ENCODE measurements around the gene BCL11A.
A peak's percentile ranks its signal among the peaks of the same experiment; 100 is the strongest.

The BCL11A gene

GRCh38 chr2:60540074-60540473 is 13.4 kb downstream of the BCL11A start:
- TF ChIP-seq CTCF (IDR thresholded peaks at IDR 0.05; ENCODE audit: insufficient read depth, low read depth, low read length, missing control alignments) = no peak
- H3K4me3 ChIP-seq (ENCODE audit: low read length) = no peak overlapping the region
- DNase-seq (ENCODE audit: low read depth) = no peak

GRCh38 chr2:60539140-60539539 is 14.3 kb downstream of the BCL11A start:
- TF ChIP-seq CTCF (IDR thresholded peaks at IDR 0.05; ENCODE audit: insufficient read depth, low read depth, low read length, missing control alignments) = no peak

GRCh38 chr2:60538101-60538500 is 15.4 kb downstream of the BCL11A start:
- no peak for TF ChIP-seq CTCF (IDR thresholded peaks at IDR 0.05; ENCODE audit: insufficient read depth, low read depth, low read length, missing control alignments)
- DNase-seq (ENCODE audit: low read depth) = peak; percentile 69
- H3K4me3 ChIP-seq (ENCODE audit: low read length) = no peak overlapping the region

More at GRCh38 chr2:60539140-60539539, 14.3 kb downstream of the BCL11A start:
- H3K4me3 ChIP-seq (ENCODE audit: low read length) = no peak overlapping the region
- DNase-seq (ENCODE audit: low read depth) = no peak

GRCh38 chr2:60536746-60537145 is 16.7 kb downstream of the BCL11A start:
- peak; percentile 69 for DNase-seq (ENCODE audit: low read depth)
- no peak for TF ChIP-seq CTCF (IDR thresholded peaks at IDR 0.05; ENCODE audit: insufficient read depth, low read depth, low read length, missing control alignments)

GRCh38 chr2:60535685-60536312 is 17.7 kb downstream of the BCL11A start:
- no peak for TF ChIP-seq CTCF (IDR thresholded peaks at IDR 0.05; ENCODE audit: insufficient read depth, low read depth, low read length, missing control alignments)
- H3K4me3 ChIP-seq (ENCODE audit: low read length) = no peak overlapping the region
- DNase-seq (ENCODE audit: low read depth) = no peak

More at GRCh38 chr2:60536746-60537145, 16.7 kb downstream of the BCL11A start:
- H3K4me3 ChIP-seq (ENCODE audit: low read length) = no peak overlapping the region

GRCh38 chr2:60534892-60535684 is 18.4 kb downstream of the BCL11A start:
- no peak for DNase-seq (ENCODE audit: low read depth)
- no peak for TF ChIP-seq CTCF (IDR thresholded peaks at IDR 0.05; ENCODE audit: insufficient read depth, low read depth, low read length, missing control alignments)
- H3K4me3 ChIP-seq (ENCODE audit: low read length) = no peak overlapping the region

Measured in epithelial cell of esophagus (primary cell).